Measurements from ENCODE around the gene CCL23.

CCL23 gene

GRCh38 chr17:36008998-36009665 is 8.6 kb downstream of the CCL23 start:
- no peak for DNase-seq (ENCODE audit: low read depth)
- H3K4me3 ChIP-seq (ENCODE audit: low read length) = no peak overlapping the region
- TF ChIP-seq CTCF (conservative IDR thresholded peaks at IDR 0.05; ENCODE audit: low read length) = peak; percentile 31

- no peak for TF ChIP-seq CTCF (conservative IDR thresholded peaks at IDR 0.05; ENCODE audit: low read length)
- DNase-seq (ENCODE audit: low read depth) = no peak
- no peak overlapping the region for H3K4me3 ChIP-seq (ENCODE audit: low read length)
Measured at GRCh38 chr17:36004594-36005108, 13.1 kb downstream of the CCL23 start.

- H3K4me3 ChIP-seq (ENCODE audit: low read length) = no peak overlapping the region
- TF ChIP-seq CTCF (conservative IDR thresholded peaks at IDR 0.05; ENCODE audit: low read length) = no peak
- DNase-seq (ENCODE audit: low read depth) = no peak
Measured at GRCh38 chr17:36002631-36003030, 15.1 kb downstream of the CCL23 start.

GRCh38 chr17:36001862-36002603 is 15.7 kb downstream of the CCL23 start:
- TF ChIP-seq CTCF (conservative IDR thresholded peaks at IDR 0.05; ENCODE audit: low read length) = no peak
- no peak for DNase-seq (ENCODE audit: low read depth)
- H3K4me3 ChIP-seq (ENCODE audit: low read length) = no peak overlapping the region

GRCh38 chr17:36001110-36001771 is 16.5 kb downstream of the CCL23 start, which contains the start of gene CCL15:
CCL15 (minus strand) TSS chr17:36001553; CDS start chr17:36001492, 61 bp downstream.
- H3K4me3 ChIP-seq (ENCODE audit: low read length) = no peak within 1 kb of the TSS
- no peak for TF ChIP-seq CTCF (conservative IDR thresholded peaks at IDR 0.05; ENCODE audit: low read length)
- no peak for DNase-seq (ENCODE audit: low read depth)

GRCh38 chr17:36000732-36001109 is 17.1 kb downstream of the CCL23 start:
- no peak overlapping the region for H3K4me3 ChIP-seq (ENCODE audit: low read length)
- no peak for DNase-seq (ENCODE audit: low read depth)
- TF ChIP-seq CTCF (conservative IDR thresholded peaks at IDR 0.05; ENCODE audit: low read length) = no peak

All from AG10803 (cell line).